ENCODE measurements around the gene PKP1. TPM values are rescaled to one million over a fixed set of nuclear protein-coding genes. Genes with fewer than 3 reads are reported as not detected.

The PKP1 gene
- total and polyA plus RNA-seq, 10 of the 15 experiments (the other 5 are each of a cell fraction or from before 2014, with no cell fraction given): 0.03 TPM; not detected in 9

DNA sequence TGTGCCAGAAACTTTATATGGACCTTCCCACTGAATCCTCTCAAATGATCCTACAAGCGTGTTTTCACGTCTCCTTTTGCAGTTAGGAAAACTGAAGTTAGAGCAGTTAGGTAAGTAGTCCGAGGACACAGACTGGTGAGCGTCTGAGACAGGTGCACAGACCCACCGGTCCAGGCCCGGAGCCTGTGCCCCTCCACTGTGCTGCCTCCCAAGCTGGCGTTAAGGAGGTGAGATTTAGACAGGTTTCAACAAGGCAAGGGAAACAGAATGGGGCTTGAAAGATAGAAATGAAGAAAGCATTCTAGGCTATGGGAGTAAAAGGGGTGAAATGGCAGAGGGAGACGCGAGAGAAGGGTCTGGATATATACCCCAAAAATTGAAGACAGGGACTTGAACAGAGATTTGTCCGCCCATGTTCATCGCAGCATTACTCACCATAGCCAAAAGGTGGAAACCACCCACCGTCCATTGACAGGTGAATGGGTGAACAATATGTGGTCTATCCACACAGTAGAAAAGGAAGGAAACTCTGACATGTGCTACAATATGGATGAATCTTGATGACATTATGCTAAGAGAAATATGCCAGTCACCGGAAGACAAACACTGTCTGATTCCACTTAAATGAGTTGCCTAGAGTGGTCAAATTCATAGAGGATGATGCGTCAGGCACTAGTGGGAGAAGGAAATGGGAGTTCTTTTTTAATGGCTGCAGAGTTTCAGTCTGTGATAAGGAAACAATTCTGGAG lies 15.7 kb upstream of the PKP1 start:
- no peak overlapping the region for H3K9ac ChIP-seq (ENCODE audit: control insufficient read depth, insufficient read depth, low read length)
- FAIRE-seq: no peak
- DNase-seq (ENCODE audit: low read depth, low spot score): no peak
- SMC1A ChIA-PET (ENCODE audit: uncharacterized antibody, unreplicated experiment): no interaction called here
- no peak overlapping the region for H3K4me2 ChIP-seq (ENCODE audit: control insufficient read depth, insufficient read depth)
- H3K4me3 ChIP-seq: no peak overlapping the region
- H3K27ac ChIP-seq (ENCODE audit: control insufficient read depth, insufficient read depth): no peak overlapping the region
- H2AFZ ChIP-seq (ENCODE audit: control insufficient read depth, low read depth, low read length): no peak overlapping the region
- CTCF ChIA-PET: no interaction called here
- intact Hi-C loops (cut with micrococcal nuclease; ENCODE audit: unreplicated experiment): no loop called here
- RAD21 ChIA-PET (ENCODE audit: unreplicated experiment): no interaction called here
- H4K20me1 ChIP-seq (ENCODE audit: control insufficient read depth, insufficient read depth): no peaks in the 10 kb centered on the region
- BruUV-seq (replicated peaks): no TSS peak
- H3K27me3 ChIP-seq (replicated peaks in 1 of 2; ENCODE audit: control insufficient read depth in 2 of 2, insufficient read depth in 2 of 2, low read length in 1 of 2): no peaks in the 10 kb centered on the region; a peak in 2 of 4 replicates
- no peak for ATAC-seq
- no peaks in the 10 kb centered on the region for H3K4me1 ChIP-seq (ENCODE audit: control insufficient read depth, insufficient read depth, low read length)
- POLR2A ChIA-PET: no interaction called here
- in situ Hi-C loops (cut with MboI): no loop called here
- no peaks in the 10 kb centered on the region for H3K36me3 ChIP-seq (ENCODE audit: control insufficient read depth in 2 of 2, insufficient read depth in 2 of 2, low read length in 1 of 2)
- no peaks in the 10 kb centered on the region for H3K79me2 ChIP-seq (ENCODE audit: control insufficient read depth, insufficient read depth, low read length)
- H3K9me3 ChIP-seq (replicated peaks; ENCODE audit: control insufficient read depth, insufficient read depth, low read length): no peaks in the 10 kb centered on the region
- 40% methylated on average over 14 of the region's 14 CpGs for WGBS (ENCODE audit: insufficient coverage, insufficient replicate concordance, low lambda C conversion rate, missing lambda C conversion rate)
- no peak for TF ChIP-seq POLR2AphosphoS2 (IDR thresholded peaks at IDR 0.05; ENCODE audit: low read depth, low read length)
- TF ChIP-seq, protein P1, sequence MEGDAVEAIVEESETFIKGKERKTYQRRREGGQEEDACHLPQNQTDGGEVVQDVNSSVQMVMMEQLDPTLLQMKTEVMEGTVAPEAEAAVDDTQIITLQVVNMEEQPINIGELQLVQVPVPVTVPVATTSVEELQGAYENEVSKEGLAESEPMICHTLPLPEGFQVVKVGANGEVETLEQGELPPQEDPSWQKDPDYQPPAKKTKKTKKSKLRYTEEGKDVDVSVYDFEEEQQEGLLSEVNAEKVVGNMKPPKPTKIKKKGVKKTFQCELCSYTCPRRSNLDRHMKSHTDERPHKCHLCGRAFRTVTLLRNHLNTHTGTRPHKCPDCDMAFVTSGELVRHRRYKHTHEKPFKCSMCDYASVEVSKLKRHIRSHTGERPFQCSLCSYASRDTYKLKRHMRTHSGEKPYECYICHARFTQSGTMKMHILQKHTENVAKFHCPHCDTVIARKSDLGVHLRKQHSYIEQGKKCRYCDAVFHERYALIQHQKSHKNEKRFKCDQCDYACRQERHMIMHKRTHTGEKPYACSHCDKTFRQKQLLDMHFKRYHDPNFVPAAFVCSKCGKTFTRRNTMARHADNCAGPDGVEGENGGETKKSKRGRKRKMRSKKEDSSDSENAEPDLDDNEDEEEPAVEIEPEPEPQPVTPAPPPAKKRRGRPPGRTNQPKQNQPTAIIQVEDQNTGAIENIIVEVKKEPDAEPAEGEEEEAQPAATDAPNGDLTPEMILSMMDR (IDR thresholded peaks at IDR 0.05 in 2 of 3, conservative IDR thresholded peaks at IDR 0.05 in 1 of 3; ENCODE audit: control insufficient read depth in 2 of 3, extremely low read depth in 1 of 3, insufficient read depth in 1 of 3, low read depth in 3 of 3, low read length in 3 of 3): 0 out of 6 replicates have a peak, but pooled peaks of 1 of the 3 experiments have one; percentile 1

DNA sequence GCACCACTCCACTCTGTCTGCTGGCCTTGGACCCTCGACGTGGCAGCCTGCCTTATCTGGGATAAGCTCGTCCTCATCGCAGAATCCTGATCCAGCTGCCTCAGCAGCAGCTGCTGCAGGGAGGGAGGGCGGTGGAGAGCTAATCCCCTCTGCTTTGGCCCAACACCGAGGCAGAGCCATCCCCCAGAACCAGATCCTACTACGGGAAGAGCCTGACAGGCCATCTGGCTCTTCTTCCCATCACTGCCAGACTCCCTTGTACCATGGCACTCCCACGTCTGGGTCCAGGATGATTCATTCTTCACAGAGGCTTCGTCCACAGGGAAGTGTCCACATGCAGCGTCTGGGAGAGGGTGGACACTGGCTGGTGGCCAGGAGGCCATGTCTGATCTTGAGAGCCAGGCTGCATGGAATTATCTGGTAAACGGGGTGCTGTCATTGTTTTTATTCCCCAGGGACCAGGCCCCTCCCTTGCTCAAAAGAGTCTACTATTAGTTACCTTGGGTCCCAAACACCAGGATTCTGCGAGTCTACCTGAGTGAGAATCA lies 14.6 kb upstream of the PKP1 start:
- RAD21 ChIA-PET (ENCODE audit: unreplicated experiment): no interaction called here
- Histone ChIP-seq H3K4me2 (ENCODE audit: control insufficient read depth, insufficient read depth) (no peak overlapping the region), H3K4me3 (no peak overlapping the region), H4K20me1 (ENCODE audit: control insufficient read depth, insufficient read depth) (no peaks in the 10 kb centered on the region), H3K4me1 (ENCODE audit: control insufficient read depth, insufficient read depth, low read length) (no peaks in the 10 kb centered on the region), H3K79me2 (ENCODE audit: control insufficient read depth, insufficient read depth, low read length) (no peaks in the 10 kb centered on the region), H3K9ac (ENCODE audit: control insufficient read depth, insufficient read depth, low read length) (no peak overlapping the region), H2AFZ (ENCODE audit: control insufficient read depth, low read depth, low read length) (no peak overlapping the region), H3K27ac (ENCODE audit: control insufficient read depth, insufficient read depth) (no peak overlapping the region), H3K36me3 (ENCODE audit: control insufficient read depth in 2 of 2, insufficient read depth in 2 of 2, low read length in 1 of 2) (no peaks in the 10 kb centered on the region), H3K9me3 (replicated peaks; ENCODE audit: control insufficient read depth, insufficient read depth, low read length) (no peaks in the 10 kb centered on the region), H3K27me3 (replicated peaks in 1 of 2; ENCODE audit: control insufficient read depth in 2 of 2, insufficient read depth in 2 of 2, low read length in 1 of 2) (no peaks in the 10 kb centered on the region; a peak in 2 of 4 replicates)
- no TSS peak for BruUV-seq (replicated peaks)
- 12% methylated on average over 12 of the region's 12 CpGs for WGBS (ENCODE audit: insufficient coverage, insufficient replicate concordance, low lambda C conversion rate, missing lambda C conversion rate)
- CTCF ChIA-PET: no interaction called here
- intact Hi-C loops (cut with micrococcal nuclease; ENCODE audit: unreplicated experiment): no loop called here
- SMC1A ChIA-PET (ENCODE audit: uncharacterized antibody, unreplicated experiment): no interaction called here
- FAIRE-seq: no peak
- in situ Hi-C loops (cut with MboI): no loop called here
- POLR2A ChIA-PET: no interaction called here
- no peak for DNase-seq (ENCODE audit: low read depth, low spot score)
- no peak for ATAC-seq
- TF ChIP-seq RAD51 (IDR thresholded peaks at IDR 0.05) (no peak), IKZF1 (conservative IDR thresholded peaks at IDR 0.05) (no peak), STAT1 (conservative IDR thresholded peaks at IDR 0.05) (no peak), MYC (IDR thresholded peaks at IDR 0.05; ENCODE audit: insufficient read depth, insufficient read length, insufficient replicate concordance, low read length, severe bottlenecking) (no peak), TCF7 (IDR thresholded peaks at IDR 0.05; ENCODE audit: borderline replicate concordance) (no peak), KLF5 (IDR thresholded peaks at IDR 0.05; ENCODE audit: partially characterized antibody) (no peak)
- TF ChIP-seq, protein P2, sequence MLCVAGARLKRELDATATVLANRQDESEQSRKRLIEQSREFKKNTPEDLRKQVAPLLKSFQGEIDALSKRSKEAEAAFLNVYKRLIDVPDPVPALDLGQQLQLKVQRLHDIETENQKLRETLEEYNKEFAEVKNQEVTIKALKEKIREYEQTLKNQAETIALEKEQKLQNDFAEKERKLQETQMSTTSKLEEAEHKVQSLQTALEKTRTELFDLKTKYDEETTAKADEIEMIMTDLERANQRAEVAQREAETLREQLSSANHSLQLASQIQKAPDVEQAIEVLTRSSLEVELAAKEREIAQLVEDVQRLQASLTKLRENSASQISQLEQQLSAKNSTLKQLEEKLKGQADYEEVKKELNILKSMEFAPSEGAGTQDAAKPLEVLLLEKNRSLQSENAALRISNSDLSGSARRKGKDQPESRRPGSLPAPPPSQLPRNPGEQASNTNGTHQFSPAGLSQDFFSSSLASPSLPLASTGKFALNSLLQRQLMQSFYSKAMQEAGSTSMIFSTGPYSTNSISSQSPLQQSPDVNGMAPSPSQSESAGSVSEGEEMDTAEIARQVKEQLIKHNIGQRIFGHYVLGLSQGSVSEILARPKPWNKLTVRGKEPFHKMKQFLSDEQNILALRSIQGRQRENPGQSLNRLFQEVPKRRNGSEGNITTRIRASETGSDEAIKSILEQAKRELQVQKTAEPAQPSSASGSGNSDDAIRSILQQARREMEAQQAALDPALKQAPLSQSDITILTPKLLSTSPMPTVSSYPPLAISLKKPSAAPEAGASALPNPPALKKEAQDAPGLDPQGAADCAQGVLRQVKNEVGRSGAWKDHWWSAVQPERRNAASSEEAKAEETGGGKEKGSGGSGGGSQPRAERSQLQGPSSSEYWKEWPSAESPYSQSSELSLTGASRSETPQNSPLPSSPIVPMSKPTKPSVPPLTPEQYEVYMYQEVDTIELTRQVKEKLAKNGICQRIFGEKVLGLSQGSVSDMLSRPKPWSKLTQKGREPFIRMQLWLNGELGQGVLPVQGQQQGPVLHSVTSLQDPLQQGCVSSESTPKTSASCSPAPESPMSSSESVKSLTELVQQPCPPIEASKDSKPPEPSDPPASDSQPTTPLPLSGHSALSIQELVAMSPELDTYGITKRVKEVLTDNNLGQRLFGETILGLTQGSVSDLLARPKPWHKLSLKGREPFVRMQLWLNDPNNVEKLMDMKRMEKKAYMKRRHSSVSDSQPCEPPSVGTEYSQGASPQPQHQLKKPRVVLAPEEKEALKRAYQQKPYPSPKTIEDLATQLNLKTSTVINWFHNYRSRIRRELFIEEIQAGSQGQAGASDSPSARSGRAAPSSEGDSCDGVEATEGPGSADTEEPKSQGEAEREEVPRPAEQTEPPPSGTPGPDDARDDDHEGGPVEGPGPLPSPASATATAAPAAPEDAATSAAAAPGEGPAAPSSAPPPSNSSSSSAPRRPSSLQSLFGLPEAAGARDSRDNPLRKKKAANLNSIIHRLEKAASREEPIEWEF (IDR thresholded peaks at IDR 0.05; ENCODE audit: insufficient replicate concordance, low read depth, low read length): no peak
